Astrocyte of the cerebellum (primary cell): ENCODE data around the gene B3GNT9.

Source experiments
- DNase-seq: peaks from one replicate; pipeline ENCODE4 v3.0.0-alpha.2; 2011; ENCODE audit warnings: low read depth
- H3K4me3 ChIP-seq: 2 replicates; pipeline ENCODE4 v1.5.1; 2011; ENCODE audit warnings: mild to moderate bottlenecking, low read depth, low read length, moderate library complexity
- CTCF ChIP-seq: IDR thresholded peaks from 2 replicates; pipeline ENCODE4 v1.5.1; 2012; ENCODE audit warnings: low read length, low read depth, moderate library complexity, mild to moderate bottlenecking; ENCODE audit errors: missing control alignments
- in situ Hi-C: cut with HindIII; loops from 2 replicates; pipeline ENCODE4 v1.10.0; 2017; ENCODE audit warnings: low sequenced_read_pairs

Gene B3GNT9

GRCh38 chr16:67191411-67191994 is 40.7 kb upstream of the B3GNT9 start:
- TF ChIP-seq CTCF: no peak
- H3K4me3 ChIP-seq: peak overlapping the region; percentile 96
- no peak for DNase-seq
- in situ Hi-C loops: no loop called here

DNA sequence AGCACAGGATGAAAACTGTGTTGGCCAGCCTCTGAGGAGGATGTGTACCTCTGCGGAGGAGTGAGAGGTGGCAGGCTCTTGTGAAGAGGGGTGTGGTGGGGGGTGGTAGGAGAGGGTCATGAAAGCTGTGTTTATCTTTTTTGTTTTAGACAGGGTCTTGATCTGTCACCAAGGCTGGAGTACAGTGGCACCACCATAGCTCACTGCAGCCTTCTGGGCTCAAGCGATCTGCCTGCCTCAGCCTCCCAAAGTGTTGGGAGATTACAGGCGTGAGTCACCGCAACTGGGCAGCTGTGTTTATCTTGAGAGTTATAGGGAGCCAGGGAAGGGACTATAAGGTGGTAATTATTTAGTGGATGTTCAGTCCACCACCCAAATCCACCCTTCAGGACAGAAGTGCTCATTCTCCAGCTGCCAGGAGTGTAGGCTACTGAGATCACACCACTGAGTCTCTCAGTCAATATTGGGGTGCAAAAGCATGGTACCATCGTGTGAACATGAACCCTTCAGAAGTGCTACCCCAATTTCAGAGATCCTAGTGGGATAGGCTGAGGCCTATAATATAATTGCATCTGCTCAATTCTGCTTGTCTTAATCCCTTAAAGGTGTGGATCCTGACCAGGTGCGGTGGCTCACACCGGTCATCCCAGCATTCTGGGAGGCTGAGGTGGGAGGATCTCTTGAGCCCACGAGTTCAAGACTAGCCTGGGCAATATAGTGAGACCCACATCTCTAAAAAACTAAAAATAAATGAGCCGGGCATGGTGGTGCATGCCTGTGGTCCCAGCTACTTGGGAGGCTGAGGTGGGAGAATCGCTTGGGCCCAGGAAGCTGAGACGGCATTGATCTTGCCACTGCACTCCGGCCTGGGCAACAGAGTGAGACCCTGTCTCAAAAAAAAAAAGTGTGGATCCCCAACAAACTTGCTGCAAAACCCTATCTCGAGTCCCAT is 39.9 kb upstream of the B3GNT9 start:
- no peak for DNase-seq
- no peak overlapping the region for H3K4me3 ChIP-seq
- in situ Hi-C loops: no loop called here
- TF ChIP-seq CTCF: no peak

GRCh38 chr16:67190041-67190440 is 39.2 kb upstream of the B3GNT9 start, which contains the start of gene EXOC3L1:
Gene EXOC3L1, minus strand, starts transcription at chr16:67190136. Its CDS starts 460 bp downstream, at chr16:67189676.
- no peak for DNase-seq
- TF ChIP-seq CTCF: no peak
- in situ Hi-C loops: no loop called here
- no peak within 1 kb of the TSS for H3K4me3 ChIP-seq

DNA sequence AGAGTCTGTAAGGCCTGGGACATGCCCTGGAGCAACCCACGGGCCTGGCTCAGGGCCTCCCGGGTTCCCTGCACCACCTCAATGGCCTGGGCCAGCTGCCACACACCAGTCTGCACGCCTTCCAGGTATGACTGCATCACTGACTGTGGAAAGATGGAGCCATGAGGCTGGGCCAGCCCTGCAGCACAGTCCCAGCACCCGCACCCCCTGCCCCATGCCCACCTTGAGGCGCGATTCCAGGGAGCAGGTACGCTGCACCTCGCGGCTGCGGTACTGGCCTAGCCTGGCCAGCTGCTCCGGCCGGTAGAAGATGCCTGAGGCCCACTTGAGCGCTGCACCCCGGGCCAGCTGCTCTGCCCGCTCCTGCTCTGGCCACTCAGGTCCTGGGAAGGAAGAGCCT is 38.0 kb upstream of the B3GNT9 start:
- DNase-seq: no peak
- TF ChIP-seq CTCF: no peak
- in situ Hi-C loops: no loop called here
- H3K4me3 ChIP-seq: no peak overlapping the region

DNA sequence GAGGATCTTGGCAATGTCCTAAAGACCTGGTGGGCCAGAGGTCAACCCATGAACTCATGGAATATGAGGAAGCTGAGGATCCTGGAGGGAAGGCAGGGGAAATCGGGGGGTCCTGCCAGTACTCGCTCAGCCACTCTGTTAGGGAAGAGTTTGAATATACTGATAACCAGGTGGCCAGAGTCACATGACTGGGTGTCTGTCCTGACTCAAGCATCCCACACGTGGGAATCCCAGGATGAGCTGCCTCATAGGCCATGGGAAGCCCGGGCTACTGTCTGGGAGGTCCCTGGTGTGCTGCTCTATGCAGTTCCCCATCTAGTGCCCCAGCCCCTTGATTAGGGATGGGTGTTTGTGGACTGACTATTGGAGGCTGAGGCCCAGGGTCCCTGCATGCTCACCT is 37.5 kb upstream of the B3GNT9 start:
- no peak for TF ChIP-seq CTCF
- H3K4me3 ChIP-seq: no peak overlapping the region
- in situ Hi-C loops: no loop called here
- no peak for DNase-seq

DNA sequence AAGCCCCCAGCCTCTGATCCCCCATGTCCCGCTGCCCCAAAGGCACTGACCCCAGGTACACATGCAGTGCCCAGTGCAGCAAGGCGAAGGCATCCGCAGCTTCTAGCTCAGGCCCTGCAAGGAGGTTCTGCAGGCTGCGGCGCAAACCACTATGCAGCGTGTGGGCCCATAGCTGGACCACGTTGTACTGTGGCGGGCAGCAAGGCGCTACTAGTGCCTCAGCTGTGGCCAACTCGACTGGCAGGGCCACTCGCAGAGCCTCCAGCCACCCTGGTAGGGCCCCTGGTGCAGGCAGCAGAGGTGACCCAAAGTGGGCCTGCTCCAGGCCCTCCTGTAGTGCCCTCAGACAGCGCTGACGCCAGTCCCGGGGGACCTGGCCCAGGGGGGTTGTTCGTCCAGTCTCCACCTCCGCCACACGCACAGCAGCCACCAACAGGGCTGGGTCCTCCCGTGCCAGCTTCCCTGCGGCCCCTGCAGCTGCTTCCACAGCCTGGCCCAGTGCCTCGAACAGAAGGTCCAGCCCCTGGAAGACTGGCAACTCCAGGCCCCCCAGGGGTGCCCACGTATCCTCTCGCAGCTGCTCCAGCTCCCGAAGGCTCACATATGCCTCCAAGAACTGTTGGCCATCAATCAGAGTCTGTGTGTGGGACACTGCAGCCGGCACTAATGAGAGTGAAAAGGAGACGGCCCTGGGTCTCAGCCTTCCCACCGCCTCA is 36.5 kb upstream of the B3GNT9 start:
- in situ Hi-C loops: no loop called here
- no peak for DNase-seq
- TF ChIP-seq CTCF: no peak
- H3K4me3 ChIP-seq: no peak overlapping the region
